CD4-positive, alpha-beta T cell (primary cell): Measurements from ENCODE around the gene SYTL3. TPM values are rescaled to one million over a fixed set of nuclear protein-coding genes. Genes with fewer than 3 reads are reported as not detected.
A peak's percentile ranks its signal among the peaks of the same experiment; 100 is the strongest.
"Not testable (repeated sequence)": the region's sequence is repeated elsewhere in the genome, so short reads cannot be mapped to it uniquely, and the experiment has no call there.

ENCODE experiments used
- ATAC-seq: fragments of 200-7000 bp; cut with Tn5 transposase; one replicate; pipeline ENCODE4 v1.10.0; 2022; ENCODE audit warnings: mild to moderate bottlenecking; ENCODE audit not compliant: poor library complexity
- CTCF ChIA-PET: fragments of 350-600 bp; sonication (Branson Sonifier 250); formaldehyde crosslinking; loops from one replicate; lab custom pipeline; 2021; ENCODE audit warnings: antibody characterized with exemption, inconsistent platforms; lab: Charles Lee
- POLR2A ChIA-PET: fragments of 350-600 bp; sonication (Branson Sonifier 250); formaldehyde crosslinking; loops from one replicate; lab custom pipeline; 2021; ENCODE audit warnings: antibody characterized with exemption, inconsistent platforms; lab: Charles Lee
- DNase-seq, 14 experiments: peaks; one replicate each; pipeline ENCODE4 v3.0.0-alpha.2; 2013 to 2020; ENCODE audit warnings: mixed read lengths in 2 of 14
- H3K27ac ChIP-seq, 2 donors: one replicate each; pipeline versions ENCODE4 v1.5.1 to v1.7.0; 2013; ENCODE audit warnings: low read length in 2 of 2, low read depth in 1 of 2, mild to moderate bottlenecking in 1 of 2
- H3K27me3 ChIP-seq, 2 experiments: 1 replicate in 1 of 2; 2 replicates in 1 of 2; pipeline versions ENCODE4 v1.6.1 to v1.7.0; 2013; ENCODE audit warnings: low read length in 2 of 2, control low read depth in 1 of 2, mild to moderate bottlenecking in 1 of 2, moderate library complexity in 1 of 2; ENCODE audit not compliant: insufficient read depth in 2 of 2, control insufficient read depth in 1 of 2
- H3K36me3 ChIP-seq: one replicate; pipeline ENCODE4 v1.6.1; 2013; ENCODE audit warnings: low read length, control low read depth; ENCODE audit not compliant: insufficient read depth
- H3K4me1 ChIP-seq: one replicate; pipeline ENCODE4 v1.6.1; 2013; ENCODE audit warnings: low read length, control low read depth; ENCODE audit not compliant: insufficient read depth
- H3K4me3 ChIP-seq: one replicate; pipeline ENCODE4 v1.5.1; 2013; ENCODE audit warnings: mild to moderate bottlenecking, low read length, moderate library complexity
- H3K9me3 ChIP-seq, 2 experiments: 1 replicate in 1 of 2; 2 replicates in 1 of 2; pipeline versions ENCODE4 v1.6.1 to v1.7.0; 2013; ENCODE audit warnings: low read length in 2 of 2, mild to moderate bottlenecking in 2 of 2, control low read depth in 1 of 2, moderate library complexity in 1 of 2; ENCODE audit not compliant: control insufficient read depth in 1 of 2, insufficient read depth in 1 of 2
- H3K27ac Mint-ChIP-seq: one replicate; pipeline ENCODE4 v1.8.0; 2020; ENCODE audit warnings: mixed read lengths
- H3K27me3 Mint-ChIP-seq: one replicate; pipeline ENCODE4 v1.8.0; 2021; ENCODE audit warnings: mixed read lengths
- H3K36me3 Mint-ChIP-seq: one replicate; pipeline ENCODE4 v1.8.0; 2021; ENCODE audit warnings: low read depth, mixed read lengths
- H3K4me1 Mint-ChIP-seq: one replicate; pipeline ENCODE4 v1.8.0; 2021; ENCODE audit warnings: low read depth, mixed read lengths
- H3K4me3 Mint-ChIP-seq: one replicate; pipeline ENCODE4 v1.8.0; 2020; ENCODE audit warnings: mild to moderate bottlenecking, mixed read lengths
- H3K9me3 Mint-ChIP-seq: one replicate; pipeline ENCODE4 v1.8.0; 2020; ENCODE audit warnings: mixed read lengths
- CTCF ChIP-seq: fragments of 200-600 bp; IDR thresholded peaks from one replicate; pipeline ENCODE4 v1.8.0; 2022; ENCODE audit warnings: antibody characterized with exemption, mild to moderate bottlenecking
- intact Hi-C, 2 experiments: fragments of 100-400 bp; cut with DNase I in 1 of 2; cut with micrococcal nuclease in 1 of 2; formaldehyde crosslinking; loops; one replicate each; pipeline versions ENCODE4 v1.15.1 to v1.9.0; 2023 to 2025; cut with DNase I, micrococcal nuclease
- total RNA-seq, 174 experiments: library from RNA in 2 of 174; stranded (reverse) in 2 of 174; gene quantifications; one replicate each; pipeline ENCODE4 v1.2.3 and lab custom pipeline; 2021 to 2026

Gene SYTL3
- total RNA-seq, 2 experiments from 2014 or later, result 41.2 to 42.7 TPM

DNA sequence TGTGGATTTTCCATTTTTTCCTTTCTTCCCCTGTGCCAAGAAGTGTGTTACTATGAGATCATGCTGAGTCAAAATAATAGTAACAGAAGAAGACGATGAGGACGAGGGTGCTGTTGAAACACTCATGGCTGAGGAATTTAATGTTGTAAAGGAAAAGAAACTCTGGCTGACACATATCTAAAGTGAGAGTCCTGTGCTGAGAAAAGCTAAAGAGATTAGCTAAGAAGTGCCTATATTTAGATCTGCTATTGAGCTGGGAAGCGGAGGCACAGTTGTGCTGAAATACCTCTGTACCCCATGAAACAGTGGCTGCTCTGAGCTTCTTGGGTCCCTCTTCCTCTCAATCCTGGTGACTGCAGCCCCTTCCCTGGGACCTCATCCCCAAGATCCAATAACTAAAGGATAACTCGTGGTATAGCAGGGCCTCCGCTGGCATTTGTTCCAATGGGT, 1.1 kb upstream of the SYTL3 start:
- intact Hi-C loops, result loop anchor here (1.0 to 10.0 kb wide), 3 partner anchors 39 to 1274 kb away; no protein-coding TSS in a partner anchor
- Histone ChIP-seq H3K9me3 (no peaks in the 10 kb centered on the region), H3K4me1 (peaks cover 59% of the 10 kb centered on the region), H3K27me3 (no peaks in the 10 kb centered on the region), H3K4me3 (no peak overlapping the region), H3K36me3 (peaks cover 3% of the 10 kb centered on the region), H3K27ac (peak overlapping the region in 1 of 2 donors; percentile 60)
- CTCF ChIA-PET, result interaction anchor here (1.4 to 4.1 kb wide), 3 partner anchors 11 to 394 kb away, joined by 3 to 22 read pairs (median 14); no protein-coding TSS in a partner anchor
- TF ChIP-seq CTCF, result no peak
- peak overlapping the region; percentile 91 for H3K27ac Mint-ChIP-seq
- DNase-seq (no peak), ATAC-seq (no peak)
- H3K4me3 Mint-ChIP-seq, result peak overlapping the region; percentile 35
- H3K9me3 Mint-ChIP-seq, result no peaks in the 10 kb centered on the region
- no peaks in the 10 kb centered on the region for H3K27me3 Mint-ChIP-seq
- H3K4me1 Mint-ChIP-seq, result peaks cover 55% of the 10 kb centered on the region
- POLR2A ChIA-PET, result interaction anchor here (1.2 to 2.9 kb wide), 3 partner anchors 10 to 14 kb away, joined by 4 to 10 read pairs (median 6); no protein-coding TSS in a partner anchor
- H3K36me3 Mint-ChIP-seq, result peaks cover 35% of the 10 kb centered on the region

- Mint-ChIP-seq H3K4me3 (peak overlapping the region; percentile 78), H3K36me3 (peaks cover 20% of the 10 kb centered on the region), H3K4me1 (peaks cover 68% of the 10 kb centered on the region), H3K27ac (peak overlapping the region; percentile 97)
- not testable (repeated sequence) for H3K27me3 Mint-ChIP-seq, DNase-seq, ATAC-seq, H3K27ac ChIP-seq, H3K27me3 ChIP-seq, H3K9me3 ChIP-seq, H3K9me3 Mint-ChIP-seq, H3K4me3 ChIP-seq
- CTCF ChIA-PET, result interaction anchor here (1.0 kb wide), 1 partner anchor 39 kb away, joined by 4 read pairs; no protein-coding TSS in a partner anchor
- intact Hi-C loops, result loop anchor here in 1 of 2 experiments (2.0 to 10.0 kb wide), 3 partner anchors 17 to 200 kb away; partner anchors contain the start of gene TMEM181
- POLR2A ChIA-PET, result interaction anchor here (1.1 to 3.8 kb wide), 8 partner anchors 8 to 217 kb away, joined by 3 to 71 read pairs (median 4); partner anchors contain the start of gene DYNLT1
- Histone ChIP-seq H3K36me3 (peaks cover 12% of the 10 kb centered on the region), H3K4me1 (peaks cover 77% of the 10 kb centered on the region)
Measured at GRCh38 chr6:158651981-158652737, 2.3 kb downstream of the SYTL3 start.

DNA sequence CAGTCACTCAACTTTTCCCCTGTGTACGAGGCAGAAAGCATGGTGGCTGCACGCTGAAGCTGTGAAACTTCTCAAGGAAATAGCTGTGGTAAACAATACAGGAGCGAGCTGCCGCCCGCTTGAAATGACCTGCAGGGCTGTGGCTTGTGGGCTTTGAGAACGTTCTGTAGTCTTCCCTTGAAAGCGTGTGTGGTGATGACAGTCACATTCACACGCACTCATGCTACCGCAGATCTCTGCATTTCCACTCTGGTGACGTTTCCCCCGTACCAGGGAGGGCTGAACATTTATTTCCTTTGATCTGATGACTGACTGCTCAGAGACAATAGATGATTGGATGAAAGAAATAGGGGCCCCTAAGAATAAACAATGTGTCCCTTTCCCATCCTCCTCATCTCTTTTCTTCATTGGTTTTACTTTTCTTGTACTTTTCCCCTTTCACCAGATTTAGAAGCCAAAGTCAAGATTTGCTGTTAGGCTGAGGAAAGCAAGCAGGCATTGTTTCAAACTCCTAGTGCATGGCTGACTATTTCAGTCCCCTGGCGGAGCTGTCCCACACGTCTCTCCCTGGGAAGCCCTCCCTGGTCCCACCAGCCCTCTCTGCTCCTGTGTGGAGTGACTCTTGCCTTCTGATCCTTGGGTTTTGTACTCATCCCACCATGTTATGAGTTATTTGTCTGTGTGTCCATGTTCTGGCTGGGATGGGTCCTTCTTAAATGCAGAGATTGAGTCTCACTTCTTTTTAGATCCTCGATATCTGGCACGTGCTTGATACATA, 3.9 kb downstream of the SYTL3 start:
- TF ChIP-seq CTCF, result no peak
- H3K4me1 ChIP-seq, result peaks cover 76% of the 10 kb centered on the region
- Mint-ChIP-seq H3K36me3 (peaks cover 20% of the 10 kb centered on the region), H3K27me3 (no peaks in the 10 kb centered on the region), H3K4me1 (peaks cover 66% of the 10 kb centered on the region), H3K9me3 (no peaks in the 10 kb centered on the region), H3K27ac (peak overlapping the region; percentile 97), H3K4me3 (peak overlapping the region; percentile 78)
- H3K27me3 ChIP-seq, result no peaks in the 10 kb centered on the region
- CTCF ChIA-PET, result interaction anchor here (1.0 to 1.2 kb wide), 2 partner anchors 10 to 38 kb away, joined by 3 to 4 read pairs; partner anchors contain the start of gene DYNLT1
- peak; percentile 71 for ATAC-seq
- intact Hi-C loops, result loop anchor here in 1 of 2 experiments (1.0 to 10.0 kb wide), 5 partner anchors 9 to 199 kb away; partner anchors contain the start of genes DYNLT1 and TMEM181
- POLR2A ChIA-PET, result interaction anchor here (0.5 to 3.8 kb wide), 16 partner anchors 8 to 1073 kb away, joined by 3 to 71 read pairs (median 4); partner anchors contain the start of gene DYNLT1
- H3K36me3 ChIP-seq, result peaks cover 16% of the 10 kb centered on the region
- H3K9me3 ChIP-seq, result no peaks in the 10 kb centered on the region
- H3K27ac ChIP-seq, result peak overlapping the region; percentile 87 to 89
- peak overlapping the region; percentile 15 for H3K4me3 ChIP-seq
- DNase-seq, result peak; percentile 75 to 99 (median 81)
